ENCODE measurements around the gene DDX56.

The DDX56 gene

GRCh38 chr7:44573464-44574286 is at the start of gene DDX56:
TSS of gene DDX56 (minus strand) at chr7:44573908. CDS start at chr7:44573895, 13 bp downstream.
- Histone ChIP-seq H4K20me1 (ENCODE audit: control insufficient read depth, insufficient read depth, low read depth, low read length) (no peaks in the 10 kb centered on the region), H3F3A (ENCODE audit: control insufficient read depth, insufficient read depth) (peaks cover 12% of the 10 kb centered on the region), H3K27me3 (ENCODE audit: control insufficient read depth, low read length) (no peaks in the 10 kb centered on the region), H3K27ac (ENCODE audit: low read depth, low read length) (peak within 1 kb of the TSS; percentile 47), H3K36me3 (ENCODE audit: control insufficient read depth, low read length) (peaks cover 81% of the 10 kb centered on the region), H3K4me2 (ENCODE audit: low read length) (peak within 1 kb of the TSS; percentile 77), H3K4me1 (ENCODE audit: control insufficient read depth, low read length) (peaks cover 22% of the 10 kb centered on the region), H3K9me3 (ENCODE audit: control insufficient read depth, insufficient read depth, low read length) (no peaks in the 10 kb centered on the region), H3K4me3 (ENCODE audit: low read length) (peak within 1 kb of the TSS; percentile 92), H3K9me2 (replicated peaks; ENCODE audit: control insufficient read depth, low read length) (no peaks in the 10 kb centered on the region), H3K79me2 (ENCODE audit: control insufficient read depth, low read length) (peaks cover 67% of the 10 kb centered on the region)
- TF ChIP-seq CTCF (IDR thresholded peaks at IDR 0.05; ENCODE audit: low read depth, low read length, poor library complexity, severe bottlenecking) (no peak), EZH2phosphoT487 (IDR thresholded peaks at IDR 0.05; ENCODE audit: borderline replicate concordance, low read length) (no peak)

- Histone ChIP-seq H3K9me2 (replicated peaks; ENCODE audit: control insufficient read depth, low read length) (no peaks in the 10 kb centered on the region), H3K4me2 (ENCODE audit: low read length) (no peak overlapping the region), H3K36me3 (ENCODE audit: control insufficient read depth, low read length) (peaks cover 52% of the 10 kb centered on the region), H3K27me3 (ENCODE audit: control insufficient read depth, low read length) (no peaks in the 10 kb centered on the region), H3K4me1 (ENCODE audit: control insufficient read depth, low read length) (0 out of 2 replicates have a peak, but pooled peaks cover 3% of the 10 kb centered on the region), H3K4me3 (ENCODE audit: low read length) (no peak overlapping the region), H3K27ac (ENCODE audit: low read depth, low read length) (no peak overlapping the region), H3K9me3 (ENCODE audit: control insufficient read depth, insufficient read depth, low read length) (no peaks in the 10 kb centered on the region), H4K20me1 (ENCODE audit: control insufficient read depth, insufficient read depth, low read depth, low read length) (peaks cover 18% of the 10 kb centered on the region), H3F3A (ENCODE audit: control insufficient read depth, insufficient read depth) (no peaks in the 10 kb centered on the region), H3K79me2 (ENCODE audit: control insufficient read depth, low read length) (peaks cover 91% of the 10 kb centered on the region)
- no peak for TF ChIP-seq CTCF (IDR thresholded peaks at IDR 0.05; ENCODE audit: low read depth, low read length, poor library complexity, severe bottlenecking)
- TF ChIP-seq EZH2phosphoT487 (IDR thresholded peaks at IDR 0.05; ENCODE audit: borderline replicate concordance, low read length): no peak
These were observed 48.8 kb upstream of the DDX56 start for GRCh38 chr7:44622342-44623151.

- peaks cover 51% of the 10 kb centered on the region for H3K36me3 ChIP-seq (ENCODE audit: control insufficient read depth, low read length)
- H3K27me3 ChIP-seq (ENCODE audit: control insufficient read depth, low read length): no peaks in the 10 kb centered on the region
- no peaks in the 10 kb centered on the region for H3F3A ChIP-seq (ENCODE audit: control insufficient read depth, insufficient read depth)
- peaks cover 99% of the 10 kb centered on the region for H3K79me2 ChIP-seq (ENCODE audit: control insufficient read depth, low read length)
- H3K27ac ChIP-seq (ENCODE audit: low read depth, low read length): no peak overlapping the region
- peaks cover 18% of the 10 kb centered on the region for H4K20me1 ChIP-seq (ENCODE audit: control insufficient read depth, insufficient read depth, low read depth, low read length)
- peaks cover 3% of the 10 kb centered on the region; the same call in 1 of the 2 replicates for H3K4me1 ChIP-seq (ENCODE audit: control insufficient read depth, low read length)
- H3K9me2 ChIP-seq (replicated peaks; ENCODE audit: control insufficient read depth, low read length): no peaks in the 10 kb centered on the region
- H3K4me2 ChIP-seq (ENCODE audit: low read length): no peak overlapping the region
- TF ChIP-seq EZH2phosphoT487 (IDR thresholded peaks at IDR 0.05; ENCODE audit: borderline replicate concordance, low read length): no peak
- no peak for TF ChIP-seq CTCF (IDR thresholded peaks at IDR 0.05; ENCODE audit: low read depth, low read length, poor library complexity, severe bottlenecking)
- H3K4me3 ChIP-seq (ENCODE audit: low read length): no peak overlapping the region
- H3K9me3 ChIP-seq (ENCODE audit: control insufficient read depth, insufficient read depth, low read length): no peaks in the 10 kb centered on the region
These were observed 48.0 kb upstream of the DDX56 start for GRCh38 chr7:44621750-44622103.
